AG04449 (cell line): ENCODE data around the gene LRBA.

Experiments
- CTCF ChIA-PET: fragments of 350-600 bp; formaldehyde crosslinking; extraction: SDS; loops from one replicate; lab custom pipeline; 2021; ENCODE audit warnings: antibody characterized with exemption; lab: Yijun Ruan, JAX
- POLR2A ChIA-PET: fragments of 400-600, 350-600 bp; formaldehyde crosslinking; extraction: SDS; loops from one replicate; lab custom pipeline; 2020; ENCODE audit warnings: antibody characterized with exemption, inconsistent platforms; lab: Yijun Ruan, JAX
- DNase-seq: peaks from one replicate; pipeline ENCODE4 v3.0.0-alpha.2; 2010; ENCODE audit warnings: low read depth, low spot score
- H3K4me3 ChIP-seq: 2 replicates; pipeline ENCODE4 v1.5.1; 2011; ENCODE audit warnings: low read depth, mild to moderate bottlenecking, control low read depth, low read length
- CTCF ChIP-seq: IDR thresholded peaks from one replicate; pipeline ENCODE4 v1.5.1; 2011; ENCODE audit warnings: mild to moderate bottlenecking, moderate library complexity, low read length, control low read depth, inconsistent platforms; ENCODE audit not compliant: insufficient read depth; ENCODE audit errors: missing control alignments

The LRBA gene

GRCh38 chr4:150982557-150983233, 32.4 kb downstream of the LRBA start:
- POLR2A ChIA-PET = no interaction called here
- CTCF ChIA-PET = no interaction called here
- no peak for TF ChIP-seq CTCF
- H3K4me3 ChIP-seq = no peak overlapping the region
- DNase-seq = no peak

DNA sequence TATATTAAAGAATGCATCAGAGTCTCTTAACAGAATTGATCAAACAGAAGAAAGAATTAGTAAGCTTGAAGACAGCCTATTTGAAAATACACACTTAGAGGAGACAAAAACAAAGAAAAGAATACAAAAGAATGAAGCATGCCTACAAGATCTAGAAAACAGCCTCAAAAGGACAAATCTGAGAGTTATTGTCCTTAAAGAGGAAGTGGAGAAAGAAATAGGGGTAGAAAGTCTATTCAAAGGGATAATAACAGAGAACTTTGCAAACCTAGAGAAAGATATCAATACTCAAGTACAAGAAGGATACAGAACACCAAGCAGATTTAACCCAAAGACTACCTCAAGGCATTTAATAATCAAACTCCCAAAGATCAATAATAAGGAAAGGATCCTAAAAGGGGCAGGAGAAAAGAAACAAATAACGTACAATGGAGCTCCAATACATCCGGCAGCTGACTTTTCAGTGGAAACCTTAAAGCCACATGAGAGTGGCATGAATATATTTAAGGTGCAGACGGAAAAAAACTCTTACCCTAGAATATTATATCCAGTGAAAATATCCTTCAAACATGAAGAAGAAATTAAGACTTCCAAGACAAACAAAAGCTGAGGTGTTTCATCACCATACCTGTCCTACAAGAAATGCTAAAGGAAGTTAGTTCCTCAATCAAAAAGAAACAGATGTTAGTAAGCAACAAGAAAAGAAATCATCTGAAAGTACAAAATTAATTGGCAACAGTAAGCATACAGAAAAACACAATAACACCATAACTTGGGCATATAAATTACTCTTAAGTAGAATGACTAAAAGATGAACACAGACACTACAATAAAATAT, 36.1 kb downstream of the LRBA start:
- CTCF ChIA-PET = interaction anchor here (0.7 to 1.4 kb wide), 2 partner anchors 10 to 12 kb away, joined by 3 read pairs; no protein-coding TSS in a partner anchor
- no peak for TF ChIP-seq CTCF
- POLR2A ChIA-PET = no interaction called here

GRCh38 chr4:150976478-150977118, 38.5 kb downstream of the LRBA start:
- POLR2A ChIA-PET = no interaction called here
- CTCF ChIA-PET = no interaction called here

More for the DNA sequence above, 36.1 kb downstream of the LRBA start:
- no peak overlapping the region for H3K4me3 ChIP-seq
- DNase-seq = no peak

GRCh38 chr4:150974750-150975149, 40.3 kb downstream of the LRBA start:
- ChIA-PET POLR2A (no interaction called here), CTCF (interaction anchor here (0.5 to 1.6 kb wide), 2 partner anchors 14 to 390 kb away, joined by 3 to 7 read pairs; no protein-coding TSS in a partner anchor)
- DNase-seq = no peak
- no peak for TF ChIP-seq CTCF
- H3K4me3 ChIP-seq = no peak overlapping the region

More at GRCh38 chr4:150976478-150977118, 38.5 kb downstream of the LRBA start:
- DNase-seq = no peak
- H3K4me3 ChIP-seq = no peak overlapping the region
- TF ChIP-seq CTCF = no peak

DNA sequence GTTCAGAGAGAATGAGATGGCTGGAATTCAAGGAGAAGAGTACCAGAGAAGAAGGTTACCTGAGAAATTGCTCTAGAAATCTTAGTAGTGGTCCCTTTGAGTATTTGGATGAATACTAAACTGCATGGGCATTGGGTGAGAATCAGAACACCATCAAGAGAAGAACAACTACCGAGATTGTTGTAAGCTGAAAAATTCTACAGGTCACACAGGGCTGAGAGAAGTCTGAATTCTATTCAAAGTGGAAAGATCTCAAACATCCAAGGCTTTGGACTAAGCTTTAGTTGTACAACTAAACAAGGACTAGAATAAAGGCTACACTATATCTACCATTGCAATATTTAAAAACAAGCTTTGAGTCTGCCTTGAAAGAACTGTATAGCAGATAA, 40.8 kb downstream of the LRBA start:
- no peak for TF ChIP-seq CTCF
- POLR2A ChIA-PET = no interaction called here
- CTCF ChIA-PET = interaction anchor here (1.6 kb wide), 1 partner anchor 14 kb away, joined by 7 read pairs; no protein-coding TSS in a partner anchor
- no peak for DNase-seq
- no peak overlapping the region for H3K4me3 ChIP-seq
